Measurements from ENCODE around the gene TUBA8.
A peak's percentile ranks its signal among the peaks of the same experiment; 100 is the strongest.
"Not testable (repeated sequence)": the region's sequence is repeated elsewhere in the genome, so short reads cannot be mapped to it uniquely, and the experiment has no call there.

The TUBA8 gene

GRCh38 chr22:18110194-18110953 is at the start of gene TUBA8:
TSS of gene TUBA8 (plus strand) at chr22:18110809. CDS start at chr22:18110866, 57 bp downstream.
- DNase-seq = peak; percentile 46

- no peak for DNase-seq
Observed at GRCh38 chr22:18062421-18062820, 48.2 kb upstream of the TUBA8 start.

- no peak for DNase-seq
Observed at GRCh38 chr22:18063306-18063705, 47.3 kb upstream of the TUBA8 start.

GRCh38 chr22:18063715-18064114 is 46.9 kb upstream of the TUBA8 start:
- not testable (repeated sequence) for DNase-seq

GRCh38 chr22:18064636-18065035 is 46.0 kb upstream of the TUBA8 start:
- DNase-seq = no peak

GRCh38 chr22:18065256-18065655 is 45.4 kb upstream of the TUBA8 start:
- DNase-seq = no peak

- no peak for DNase-seq
Observed at GRCh38 chr22:18066181-18066859, 44.3 kb upstream of the TUBA8 start.

GRCh38 chr22:18067121-18067520 is 43.5 kb upstream of the TUBA8 start:
- no peak for DNase-seq

GRCh38 chr22:18067548-18068341 is 42.9 kb upstream of the TUBA8 start:
- no peak for DNase-seq

GRCh38 chr22:18068381-18068988 is 42.1 kb upstream of the TUBA8 start:
- DNase-seq = no peak

- DNase-seq = no peak
Observed at GRCh38 chr22:18069041-18069440, 41.6 kb upstream of the TUBA8 start.

GRCh38 chr22:18070041-18070440 is 40.6 kb upstream of the TUBA8 start:
- DNase-seq = no peak

GRCh38 chr22:18070556-18071306 is 39.9 kb upstream of the TUBA8 start:
- no peak for DNase-seq

- not testable (repeated sequence) for DNase-seq
Observed at GRCh38 chr22:18071307-18071967, 39.2 kb upstream of the TUBA8 start.

GRCh38 chr22:18071968-18072310 is 38.7 kb upstream of the TUBA8 start:
- DNase-seq = no peak

- no peak for DNase-seq
Observed at GRCh38 chr22:18073467-18073866, 37.1 kb upstream of the TUBA8 start.

GRCh38 chr22:18073927-18074326 is 36.7 kb upstream of the TUBA8 start:
- not testable (repeated sequence) for DNase-seq

GRCh38 chr22:18075101-18075719 is 35.4 kb upstream of the TUBA8 start:
- no peak for DNase-seq

- peak; percentile 82 for DNase-seq
Observed at GRCh38 chr22:18075720-18076497, 34.7 kb upstream of the TUBA8 start.

GRCh38 chr22:18077087-18077638 is 33.4 kb upstream of the TUBA8 start:
- DNase-seq = no peak
